Activated T-cell treated with anti-CD3 and anti-CD28 coated beads, Interleukin-2, amount 50 U/mL, for 72 hours (primary cell): ENCODE measurements around the gene GNE. TPM values are rescaled to one million over a fixed set of nuclear protein-coding genes. Genes with fewer than 3 reads are reported as not detected.
"Not testable (repeated sequence)": the region's sequence is repeated elsewhere in the genome, so short reads cannot be mapped to it uniquely, and the experiment has no call there.

Source experiments
- ATAC-seq, 2 donors: fragments of 150-1000 bp; cut with Tn5 transposase; replicated peaks in 1 of 2; 2 replicates each; pipeline ENCODE4 v1.10.0; 2021; ENCODE audit warnings: moderate library complexity in 2 of 2, mild to moderate bottlenecking in 1 of 2
- DNase-seq, 2 donors: peaks; one replicate each; pipeline ENCODE4 v3.0.0; 2021 to 2022; ENCODE audit warnings: mixed read lengths in 1 of 2
- H3K27ac Mint-ChIP-seq: one replicate; pipeline ENCODE4 v1.8.0; 2022; ENCODE audit warnings: mild to moderate bottlenecking, moderate library complexity, mixed read lengths
- H3K27me3 Mint-ChIP-seq: one replicate; pipeline ENCODE4 v1.8.0; 2022; ENCODE audit warnings: low read depth, mixed read lengths
- H3K36me3 Mint-ChIP-seq, 2 donors: one replicate each; pipeline ENCODE4 v1.8.0; 2022; ENCODE audit warnings: mixed read lengths in 2 of 2, mild to moderate bottlenecking in 1 of 2; ENCODE audit not compliant: insufficient read depth in 2 of 2
- H3K4me1 Mint-ChIP-seq: one replicate; pipeline ENCODE4 v1.8.0; 2022; ENCODE audit warnings: low read depth, mixed read lengths
- H3K4me3 Mint-ChIP-seq, 2 donors: one replicate each; pipeline ENCODE4 v1.8.0; 2022; ENCODE audit warnings: mild to moderate bottlenecking in 2 of 2, mixed read lengths in 2 of 2, moderate library complexity in 2 of 2
- H3K9me3 Mint-ChIP-seq, 2 donors: one replicate each; pipeline ENCODE4 v1.8.0; 2022; ENCODE audit warnings: mixed read lengths in 2 of 2
- total RNA-seq, 2 donors: library from RNA; stranded (reverse); gene quantifications; one replicate each; pipeline ENCODE4 v1.2.3, GENCODE V29; 2022

Gene GNE
- 10 to 100 TPM; 19.1 to 19.5 TPM for total RNA-seq

GRCh38 chr9:36258208-36258995 is at the start of gene GNE:
Gene GNE (minus strand): TSS chr9:36258448. CDS start chr9:36249355, 9,093 bp downstream.
- Mint-ChIP-seq H3K4me1 (peaks cover 16% of the 10 kb centered on the region), H3K27me3 (no peaks in the 10 kb centered on the region), H3K4me3 (peak within 1 kb of the TSS; percentile 90 to 92), H3K27ac (peak within 1 kb of the TSS; percentile 71), H3K9me3 (no peaks in the 10 kb centered on the region), H3K36me3 (peaks cover 0 to 3% of the 10 kb centered on the region in 2 donors)
- peak; percentile 99 for DNase-seq
- ATAC-seq = peak; percentile 90 to 93

- Mint-ChIP-seq H3K27me3 (no peaks in the 10 kb centered on the region), H3K27ac (no peak overlapping the region), H3K36me3 (no peaks in the 10 kb centered on the region), H3K4me1 (peaks cover 10% of the 10 kb centered on the region), H3K4me3 (peak overlapping the region; percentile 7 to 25), H3K9me3 (no peaks in the 10 kb centered on the region)
- DNase-seq (no peak), ATAC-seq (peak in 1 of 2 donors; percentile 33)
These were observed 48.4 kb upstream of the GNE start for GRCh38 chr9:36306471-36307306.

GRCh38 chr9:36304366-36304765 is 46.1 kb upstream of the GNE start:
- not testable (repeated sequence) for ATAC-seq, DNase-seq, H3K27me3 Mint-ChIP-seq, H3K36me3 Mint-ChIP-seq, H3K9me3 Mint-ChIP-seq, H3K4me1 Mint-ChIP-seq, H3K4me3 Mint-ChIP-seq, H3K27ac Mint-ChIP-seq

GRCh38 chr9:36301227-36301626 is 43.0 kb upstream of the GNE start:
- DNase-seq = no peak
- Mint-ChIP-seq H3K9me3 (no peaks in the 10 kb centered on the region), H3K36me3 (no peaks in the 10 kb centered on the region)

GRCh38 chr9:36298566-36298965 is 40.3 kb upstream of the GNE start:
- Mint-ChIP-seq H3K4me1 (no peaks in the 10 kb centered on the region), H3K27me3 (no peaks in the 10 kb centered on the region), H3K36me3 (no peaks in the 10 kb centered on the region), H3K9me3 (no peaks in the 10 kb centered on the region), H3K27ac (no peak overlapping the region), H3K4me3 (no peak overlapping the region)
- DNase-seq (no peak), ATAC-seq (no peak)

More at GRCh38 chr9:36301227-36301626, 43.0 kb upstream of the GNE start:
- Mint-ChIP-seq H3K4me3 (no peak overlapping the region), H3K27ac (no peak overlapping the region), H3K4me1 (peaks cover 2% of the 10 kb centered on the region), H3K27me3 (no peaks in the 10 kb centered on the region)
- no peak for ATAC-seq

GRCh38 chr9:36297798-36298197 is 39.5 kb upstream of the GNE start:
- ATAC-seq (no peak), DNase-seq (no peak)
- Mint-ChIP-seq H3K27me3 (no peaks in the 10 kb centered on the region), H3K27ac (no peak overlapping the region), H3K4me3 (no peak overlapping the region), H3K9me3 (no peaks in the 10 kb centered on the region), H3K36me3 (no peaks in the 10 kb centered on the region), H3K4me1 (no peaks in the 10 kb centered on the region)

GRCh38 chr9:36294996-36295395 is 36.7 kb upstream of the GNE start:
- not testable (repeated sequence) for H3K4me3 Mint-ChIP-seq, ATAC-seq, H3K9me3 Mint-ChIP-seq, H3K27me3 Mint-ChIP-seq, H3K4me1 Mint-ChIP-seq, DNase-seq, H3K27ac Mint-ChIP-seq, H3K36me3 Mint-ChIP-seq

GRCh38 chr9:36293918-36294317 is 35.7 kb upstream of the GNE start:
- no peak overlapping the region for H3K27ac Mint-ChIP-seq
- H3K36me3 Mint-ChIP-seq = no peaks in the 10 kb centered on the region
- no peaks in the 10 kb centered on the region for H3K9me3 Mint-ChIP-seq
- H3K27me3 Mint-ChIP-seq = no peaks in the 10 kb centered on the region
- no peak overlapping the region for H3K4me3 Mint-ChIP-seq
- H3K4me1 Mint-ChIP-seq = no peaks in the 10 kb centered on the region
- ATAC-seq (no peak), DNase-seq (no peak)

GRCh38 chr9:36293171-36293570 is 34.9 kb upstream of the GNE start:
- Mint-ChIP-seq H3K27ac (no peak overlapping the region), H3K4me3 (no peak overlapping the region), H3K4me1 (no peaks in the 10 kb centered on the region), H3K9me3 (no peaks in the 10 kb centered on the region), H3K36me3 (no peaks in the 10 kb centered on the region), H3K27me3 (no peaks in the 10 kb centered on the region)
- no peak for ATAC-seq
- no peak for DNase-seq

GRCh38 chr9:36292641-36293040 is 34.4 kb upstream of the GNE start:
- Mint-ChIP-seq H3K36me3 (no peaks in the 10 kb centered on the region), H3K4me3 (no peak overlapping the region), H3K27me3 (no peaks in the 10 kb centered on the region), H3K27ac (no peak overlapping the region), H3K4me1 (no peaks in the 10 kb centered on the region), H3K9me3 (no peaks in the 10 kb centered on the region)
- DNase-seq (no peak), ATAC-seq (no peak)

GRCh38 chr9:36290996-36291395 is 32.7 kb upstream of the GNE start:
- Mint-ChIP-seq H3K4me1 (no peaks in the 10 kb centered on the region), H3K27me3 (no peaks in the 10 kb centered on the region), H3K27ac (no peak overlapping the region), H3K4me3 (no peak overlapping the region), H3K9me3 (no peaks in the 10 kb centered on the region), H3K36me3 (no peaks in the 10 kb centered on the region)
- DNase-seq (no peak), ATAC-seq (no peak)

GRCh38 chr9:36289836-36290435 is 31.7 kb upstream of the GNE start:
- no peaks in the 10 kb centered on the region for H3K4me1 Mint-ChIP-seq
- no peak overlapping the region for H3K27ac Mint-ChIP-seq
- no peak for DNase-seq
- ATAC-seq = no peak
- no peaks in the 10 kb centered on the region for H3K9me3 Mint-ChIP-seq
- H3K4me3 Mint-ChIP-seq = no peak overlapping the region
- H3K27me3 Mint-ChIP-seq = no peaks in the 10 kb centered on the region
- H3K36me3 Mint-ChIP-seq = no peaks in the 10 kb centered on the region

- Mint-ChIP-seq H3K4me1 (no peaks in the 10 kb centered on the region), H3K36me3 (no peaks in the 10 kb centered on the region), H3K9me3 (no peaks in the 10 kb centered on the region), H3K4me3 (no peak overlapping the region), H3K27me3 (no peaks in the 10 kb centered on the region), H3K27ac (no peak overlapping the region)
- DNase-seq (no peak), ATAC-seq (no peak)
These were observed 29.8 kb upstream of the GNE start for GRCh38 chr9:36288070-36288469.
